GM19395 (cell line): ENCODE measurements around the gene IL17F.

Experiments used
- ATAC-seq: cut with Tn5 transposase; IDR thresholded peaks from one replicate; pipeline ENCODE4 v1.9.1; 2021; ENCODE audit warnings: mild to moderate bottlenecking, moderate library complexity; ENCODE audit not compliant: unreplicated experiment

Gene IL17F

GRCh38 chr6:52195886-52196285 lies 48.4 kb downstream of the IL17F start:
- ATAC-seq, result no peak

- ATAC-seq, result no peak
These were observed 52.5 kb downstream of the IL17F start for GRCh38 chr6:52191824-52192223.

- no peak for ATAC-seq
These were observed 53.9 kb downstream of the IL17F start for GRCh38 chr6:52190409-52190808.

GRCh38 chr6:52189974-52190373 lies 54.3 kb downstream of the IL17F start:
- ATAC-seq, result no peak

GRCh38 chr6:52187098-52187497 lies 57.2 kb downstream of the IL17F start:
- ATAC-seq, result no peak
